DND-41 (cell line): Measurements from ENCODE around the gene MAMLD1.

ENCODE experiments used
- ATAC-seq: fragments of 200-7000 bp; cut with Tn5 transposase; 3 replicates; pipeline ENCODE4 v1.9.1; 2021; ENCODE audit warnings: low read depth; ENCODE audit not compliant: insufficient read depth
- DNase-seq: peaks from one replicate; pipeline ENCODE4 v3.0.0-alpha.2; 2020
- H2AFZ ChIP-seq: 2 replicates; pipeline ENCODE4 v1.6.0; 2012; ENCODE audit warnings: low read depth, low read length
- H3K27ac ChIP-seq: 2 replicates; pipeline ENCODE4 v1.5.1; 2012; ENCODE audit warnings: low read length, inconsistent platforms
- H3K27me3 ChIP-seq: fragments of 200-600 bp; sonication (generic); 2 replicates; pipeline ENCODE4 v1.6.0; 2012; ENCODE audit warnings: low read length, mild to moderate bottlenecking, inconsistent platforms; ENCODE audit not compliant: insufficient read depth, poor library complexity
- H3K36me3 ChIP-seq: 2 replicates; pipeline ENCODE4 v1.5.1; 2012; ENCODE audit warnings: low read length, inconsistent platforms; ENCODE audit not compliant: insufficient read depth
- H3K4me1 ChIP-seq: 2 replicates; pipeline ENCODE4 v1.5.1; 2012; ENCODE audit warnings: mild to moderate bottlenecking, low read length; ENCODE audit not compliant: insufficient read depth
- H3K4me2 ChIP-seq: 2 replicates; pipeline ENCODE4 v1.6.0; 2012; ENCODE audit warnings: mild to moderate bottlenecking, moderate library complexity, low read length, inconsistent platforms; ENCODE audit not compliant: insufficient read depth
- H3K4me3 ChIP-seq, 2 experiments: fragments of 200-600 bp in 1 of 2; shearing (Covaris generic) in 1 of 2; 2 replicates each; pipeline ENCODE4 v1.5.1; 2012 to 2016; ENCODE audit warnings: inconsistent platforms in 2 of 2, low read length in 2 of 2, mild to moderate bottlenecking in 2 of 2, low read depth in 1 of 2, moderate library complexity in 1 of 2
- H3K79me2 ChIP-seq: 2 replicates; pipeline ENCODE4 v1.6.0; 2012; ENCODE audit warnings: low read length, inconsistent platforms; ENCODE audit not compliant: insufficient read depth
- H3K9ac ChIP-seq: 2 replicates; pipeline ENCODE4 v1.6.0; 2012; ENCODE audit warnings: low read depth, mild to moderate bottlenecking, inconsistent platforms, low read length, moderate library complexity
- H3K9me3 ChIP-seq: 2 replicates; pipeline ENCODE4 v1.5.1; 2012; ENCODE audit warnings: low read length, moderate library complexity, mild to moderate bottlenecking, inconsistent platforms; ENCODE audit not compliant: insufficient read depth, severe bottlenecking
- H4K20me1 ChIP-seq: 2 replicates; pipeline ENCODE4 v1.6.0; 2012; ENCODE audit warnings: low read length; ENCODE audit not compliant: insufficient read depth
- EZH2 ChIP-seq: IDR thresholded peaks from 3 replicates; pipeline ENCODE4 v1.6.1; 2012; ENCODE audit warnings: borderline replicate concordance, low read depth, mild to moderate bottlenecking, moderate library complexity, low read length, inconsistent platforms; ENCODE audit not compliant: severe bottlenecking
- TF ChIP-seq, protein P1 (sequence below): IDR thresholded peaks from 2 replicates; pipeline ENCODE4 v1.5.1; 2012; ENCODE audit warnings: borderline replicate concordance, low read length, moderate library complexity, mild to moderate bottlenecking; ENCODE audit not compliant: poor library complexity, severe bottlenecking; ENCODE audit errors: extremely low read depth

The MAMLD1 gene

GRCh38 chrX:150332023-150332422 lies 31.1 kb upstream of the MAMLD1 start:
- no peak for TF ChIP-seq EZH2
- TF ChIP-seq, protein P1, sequence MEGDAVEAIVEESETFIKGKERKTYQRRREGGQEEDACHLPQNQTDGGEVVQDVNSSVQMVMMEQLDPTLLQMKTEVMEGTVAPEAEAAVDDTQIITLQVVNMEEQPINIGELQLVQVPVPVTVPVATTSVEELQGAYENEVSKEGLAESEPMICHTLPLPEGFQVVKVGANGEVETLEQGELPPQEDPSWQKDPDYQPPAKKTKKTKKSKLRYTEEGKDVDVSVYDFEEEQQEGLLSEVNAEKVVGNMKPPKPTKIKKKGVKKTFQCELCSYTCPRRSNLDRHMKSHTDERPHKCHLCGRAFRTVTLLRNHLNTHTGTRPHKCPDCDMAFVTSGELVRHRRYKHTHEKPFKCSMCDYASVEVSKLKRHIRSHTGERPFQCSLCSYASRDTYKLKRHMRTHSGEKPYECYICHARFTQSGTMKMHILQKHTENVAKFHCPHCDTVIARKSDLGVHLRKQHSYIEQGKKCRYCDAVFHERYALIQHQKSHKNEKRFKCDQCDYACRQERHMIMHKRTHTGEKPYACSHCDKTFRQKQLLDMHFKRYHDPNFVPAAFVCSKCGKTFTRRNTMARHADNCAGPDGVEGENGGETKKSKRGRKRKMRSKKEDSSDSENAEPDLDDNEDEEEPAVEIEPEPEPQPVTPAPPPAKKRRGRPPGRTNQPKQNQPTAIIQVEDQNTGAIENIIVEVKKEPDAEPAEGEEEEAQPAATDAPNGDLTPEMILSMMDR = no peak
- H3K36me3 ChIP-seq = no peaks in the 10 kb centered on the region
- ATAC-seq (no peak), DNase-seq (no peak)
- no peak overlapping the region for H2AFZ ChIP-seq
- H3K4me3 ChIP-seq = no peak overlapping the region
- no peaks in the 10 kb centered on the region for H3K9me3 ChIP-seq
- H3K4me1 ChIP-seq = no peaks in the 10 kb centered on the region
- H3K9ac ChIP-seq = no peak overlapping the region
- no peak overlapping the region for H3K4me2 ChIP-seq
- H3K27ac ChIP-seq = no peak overlapping the region
- H4K20me1 ChIP-seq = no peaks in the 10 kb centered on the region
- no peaks in the 10 kb centered on the region for H3K79me2 ChIP-seq
- H3K27me3 ChIP-seq = peaks cover 2% of the 10 kb centered on the region

DNA sequence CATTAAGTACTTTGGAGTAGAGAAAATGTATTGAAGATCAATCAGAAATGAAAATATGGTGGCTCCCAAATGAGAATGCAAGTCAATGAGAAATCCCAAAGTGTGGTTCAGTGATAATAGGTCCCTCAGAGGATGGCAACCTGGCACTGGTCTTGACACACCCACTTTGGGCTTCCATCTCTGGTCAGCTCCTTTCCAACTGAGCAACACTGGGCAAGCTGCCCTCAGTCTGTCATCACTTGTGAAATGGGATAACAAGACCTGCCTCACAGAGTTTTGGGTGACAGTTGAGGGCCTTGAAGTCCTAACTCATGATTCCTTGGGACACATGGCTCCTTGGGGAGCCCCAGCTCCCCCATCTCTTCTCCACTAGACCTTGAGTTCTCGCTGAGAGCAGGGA lies 29.0 kb upstream of the MAMLD1 start:
- Histone ChIP-seq H4K20me1 (no peaks in the 10 kb centered on the region), H3K27ac (no peak overlapping the region), H3K4me3 (no peak overlapping the region), H2AFZ (no peak overlapping the region), H3K79me2 (no peaks in the 10 kb centered on the region), H3K27me3 (peaks cover 2% of the 10 kb centered on the region), H3K9me3 (no peaks in the 10 kb centered on the region), H3K4me1 (no peaks in the 10 kb centered on the region), H3K4me2 (no peak overlapping the region), H3K36me3 (no peaks in the 10 kb centered on the region), H3K9ac (no peak overlapping the region)
- ATAC-seq = no peak
- TF ChIP-seq, protein P1 = no peak
- no peak for TF ChIP-seq EZH2
- DNase-seq = no peak

DNA sequence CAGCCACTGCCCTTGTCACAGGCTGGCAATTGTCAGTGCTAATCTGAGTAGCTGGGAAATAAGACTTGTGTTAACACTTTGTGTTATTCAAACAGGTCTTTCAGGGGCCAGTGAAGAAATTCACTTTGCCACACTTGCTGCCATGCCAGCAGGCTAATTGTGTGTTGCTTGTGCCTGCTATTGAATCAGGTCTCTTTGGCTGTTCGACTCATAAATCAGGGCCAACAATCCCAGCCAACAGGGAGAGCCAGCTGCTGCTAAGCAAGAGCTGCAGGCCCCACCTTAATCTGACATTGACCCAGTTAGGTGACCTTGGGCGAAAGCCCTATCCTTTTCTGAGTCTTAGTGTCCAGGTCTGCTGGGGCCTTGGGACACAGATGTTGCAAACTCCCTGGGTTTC lies 28.1 kb upstream of the MAMLD1 start:
- DNase-seq (no peak), ATAC-seq (no peak)
- Histone ChIP-seq H3K79me2 (no peaks in the 10 kb centered on the region), H4K20me1 (no peaks in the 10 kb centered on the region), H3K36me3 (no peaks in the 10 kb centered on the region), H3K27ac (no peak overlapping the region), H2AFZ (no peak overlapping the region), H3K9me3 (no peaks in the 10 kb centered on the region), H3K9ac (no peak overlapping the region), H3K4me1 (no peaks in the 10 kb centered on the region), H3K4me3 (no peak overlapping the region), H3K27me3 (peaks cover 2% of the 10 kb centered on the region), H3K4me2 (no peak overlapping the region)
- no peak for TF ChIP-seq EZH2
- TF ChIP-seq, protein P1 = no peak

DNA sequence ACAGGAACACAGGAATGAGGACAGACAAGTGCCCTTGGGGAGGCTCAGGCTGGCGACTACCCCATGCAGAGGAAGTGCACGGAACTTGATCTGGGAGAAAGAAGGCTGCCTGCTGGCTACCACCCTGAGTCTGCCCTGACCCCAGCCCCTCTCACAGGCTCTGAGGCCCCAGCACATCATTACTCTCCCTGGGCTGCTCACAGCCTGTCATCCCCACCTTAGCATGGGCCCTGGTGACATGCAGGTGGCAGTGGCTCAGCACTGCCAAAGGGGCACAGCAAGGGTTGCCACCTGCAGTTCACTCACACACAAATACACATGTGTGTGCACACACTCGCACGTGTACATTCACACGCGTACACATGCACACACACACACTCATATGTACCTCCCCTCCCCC lies 26.1 kb upstream of the MAMLD1 start:
- H3K27ac ChIP-seq = no peak overlapping the region
- no peak for TF ChIP-seq EZH2
- TF ChIP-seq, protein P1 = no peak

More for the DNA sequence above, 26.1 kb upstream of the MAMLD1 start:
- Histone ChIP-seq H4K20me1 (no peaks in the 10 kb centered on the region), H3K9me3 (no peaks in the 10 kb centered on the region), H2AFZ (no peak overlapping the region), H3K79me2 (no peaks in the 10 kb centered on the region), H3K27me3 (peaks cover 2% of the 10 kb centered on the region), H3K4me1 (no peaks in the 10 kb centered on the region), H3K4me3 (no peak overlapping the region), H3K9ac (no peak overlapping the region), H3K36me3 (no peaks in the 10 kb centered on the region), H3K4me2 (no peak overlapping the region)
- DNase-seq (no peak), ATAC-seq (no peak)
